SHP77 treated with DMSO at 0.1 percent for 48 hours (cell line): ENCODE measurements around the gene TRAF5.

Experiments
- DNase-seq: peaks from one replicate; lab custom pipeline; 2025; lab: John Stamatoyannopoulos, UW

TRAF5 gene

DNA sequence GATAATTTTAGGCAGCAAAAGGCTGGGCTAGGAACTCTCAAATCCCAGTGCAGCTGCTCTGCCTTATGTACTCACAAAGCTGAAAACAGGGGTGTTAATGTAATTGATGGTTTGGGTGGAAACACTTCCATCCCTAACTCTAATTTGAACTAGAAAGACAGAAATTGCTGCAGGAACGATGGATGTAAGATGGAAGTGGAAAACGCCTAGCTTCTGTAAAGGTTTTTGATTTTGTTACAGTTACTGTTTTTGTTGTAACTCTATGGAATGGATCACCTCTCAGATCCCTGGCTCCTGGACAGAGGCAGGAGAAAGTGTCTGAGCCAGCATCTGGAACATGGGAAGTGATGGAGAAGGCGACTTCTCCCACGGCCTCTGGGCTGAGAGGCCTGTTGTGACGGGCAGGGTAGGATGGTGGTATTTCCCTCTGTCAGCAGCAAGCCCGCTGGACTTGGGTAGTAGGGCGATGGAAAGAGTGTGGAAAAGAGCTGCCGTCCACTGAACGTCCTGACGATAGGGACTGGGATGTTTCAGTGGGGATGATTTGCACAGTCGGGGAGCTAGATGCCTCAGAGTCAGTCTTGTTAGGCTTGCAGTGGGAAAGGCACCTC, 1.6 kb downstream of the TRAF5 start:
- DNase-seq, result no peak

DNA sequence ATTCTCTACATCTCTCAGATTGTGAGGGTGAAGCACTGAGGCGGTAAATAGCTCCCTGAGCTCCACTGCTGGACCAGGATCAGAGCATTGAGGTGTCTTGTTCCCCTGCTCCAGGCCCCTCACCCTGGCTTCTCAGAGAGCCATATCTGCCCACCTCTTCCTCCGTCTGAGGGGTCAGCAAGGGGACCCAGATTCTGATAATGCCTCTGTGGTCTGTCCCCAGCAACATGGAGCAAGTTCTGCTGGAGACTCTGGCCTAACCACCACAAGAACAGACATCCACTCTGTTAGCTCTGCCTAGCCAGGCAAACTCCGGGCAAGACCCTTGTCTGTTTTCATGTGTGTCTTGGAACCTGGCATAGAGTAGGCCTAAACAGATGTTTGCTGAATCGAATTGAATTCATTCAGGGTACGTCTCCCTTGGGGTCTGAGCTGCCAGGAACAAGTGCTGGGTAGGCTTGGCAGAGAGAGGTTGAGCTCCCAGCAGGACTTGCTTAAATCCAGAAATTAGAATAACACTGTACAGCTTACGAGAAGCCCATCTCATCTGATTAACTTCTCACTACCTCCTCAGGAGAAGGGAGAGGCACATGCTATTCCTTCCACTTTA, 2.3 kb downstream of the TRAF5 start:
- no peak for DNase-seq

- DNase-seq, result no peak
These were observed 3.1 kb downstream of the TRAF5 start for GRCh38 chr1:211329764-211330201.

- DNase-seq, result no peak
These were observed 3.8 kb downstream of the TRAF5 start for GRCh38 chr1:211330282-211330936.

GRCh38 chr1:211331011-211331709, 4.5 kb downstream of the TRAF5 start:
- no peak for DNase-seq

DNA sequence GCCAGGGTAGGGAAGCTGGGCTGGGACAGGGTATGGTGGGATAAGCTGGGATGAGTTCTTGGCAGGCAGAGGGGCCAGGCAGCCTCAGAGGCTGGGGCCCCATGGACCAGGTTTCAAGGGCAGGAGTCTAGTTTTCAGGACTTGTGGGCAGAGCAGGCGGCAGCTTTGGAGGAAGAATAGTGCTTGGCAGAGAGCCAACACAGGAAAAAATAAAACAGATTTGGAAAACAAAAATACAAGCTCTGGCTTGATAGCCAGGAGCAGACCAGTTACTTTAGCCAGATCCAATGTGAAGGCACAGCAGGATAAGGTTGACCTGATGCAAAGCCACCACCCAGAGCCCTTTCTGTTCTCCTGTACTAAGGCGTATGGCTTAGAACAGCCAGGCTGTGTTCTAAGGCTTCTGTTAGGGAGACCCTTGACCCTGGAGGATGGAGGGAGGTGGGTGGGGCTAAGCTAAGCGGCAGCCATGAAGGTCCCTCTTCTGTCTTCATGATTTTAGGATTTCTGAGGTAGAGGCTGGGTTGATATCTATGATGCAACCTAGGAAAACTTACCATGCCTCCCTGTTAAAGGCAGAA, 5.5 kb downstream of the TRAF5 start:
- no peak for DNase-seq

- DNase-seq, result no peak
These were observed 6.2 kb downstream of the TRAF5 start for GRCh38 chr1:211332830-211333229.

- DNase-seq, result no peak
These were observed 7.3 kb downstream of the TRAF5 start for GRCh38 chr1:211333906-211334305.

DNA sequence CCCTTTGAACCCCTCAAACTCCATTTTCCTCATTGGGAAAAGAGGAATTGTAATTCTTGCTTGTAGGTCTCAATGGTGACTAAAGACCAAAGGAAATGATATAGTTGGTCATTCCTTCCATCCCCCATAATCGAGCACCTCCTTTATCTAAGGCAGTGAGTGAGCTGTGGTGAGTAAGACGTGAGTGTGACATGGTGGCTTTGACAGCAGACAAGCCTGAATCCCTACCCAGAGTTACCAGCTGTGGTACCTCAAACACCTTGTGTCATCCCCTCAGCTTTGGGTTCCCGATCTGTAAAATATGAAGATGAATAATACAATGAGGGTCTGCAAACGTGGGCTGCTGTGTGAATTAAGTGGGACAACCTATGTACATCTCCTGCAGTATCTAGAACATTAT, 8.4 kb downstream of the TRAF5 start:
- no peak for DNase-seq

- no peak for DNase-seq
These were observed 9.0 kb downstream of the TRAF5 start for GRCh38 chr1:211335522-211336157.

DNA sequence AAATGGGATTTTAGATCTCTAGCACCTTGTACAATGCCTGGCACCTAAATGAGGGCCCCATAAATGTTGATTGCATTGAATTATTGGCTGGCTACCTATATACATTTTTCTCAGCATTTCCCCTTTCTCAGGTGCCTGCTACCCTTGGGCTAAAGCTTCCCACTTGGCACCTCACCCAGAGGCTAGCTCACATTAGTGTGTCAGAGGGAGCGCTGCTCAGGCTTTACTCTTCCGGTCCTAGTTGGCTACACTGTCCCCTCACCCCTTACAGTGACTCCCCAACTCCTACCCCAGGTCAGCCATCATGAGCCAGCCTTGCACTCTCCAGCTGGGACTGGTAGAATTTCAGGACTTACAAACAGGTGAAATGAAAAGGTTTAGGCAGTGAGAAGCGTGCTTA, 9.5 kb downstream of the TRAF5 start:
- DNase-seq, result no peak

DNA sequence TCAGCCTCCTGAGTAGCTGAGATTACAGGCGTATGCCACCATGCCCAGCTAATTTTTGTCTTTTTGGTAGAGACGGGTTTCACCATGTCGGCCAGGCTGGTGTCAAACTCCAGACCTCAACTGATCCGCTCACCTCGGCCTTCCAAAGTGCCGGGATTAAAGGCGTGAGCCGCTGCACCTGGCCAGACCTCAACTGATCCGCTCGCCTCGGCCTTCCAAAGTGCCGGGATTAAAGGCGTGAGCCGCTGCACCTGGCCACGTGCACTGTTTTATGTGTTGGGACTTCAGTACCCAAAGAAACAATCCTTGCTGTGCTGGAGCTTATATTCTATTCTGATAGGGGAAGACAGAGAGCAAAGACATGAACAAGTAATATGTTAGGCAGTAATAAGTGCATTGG, 10.1 kb downstream of the TRAF5 start:
- no peak for DNase-seq

DNA sequence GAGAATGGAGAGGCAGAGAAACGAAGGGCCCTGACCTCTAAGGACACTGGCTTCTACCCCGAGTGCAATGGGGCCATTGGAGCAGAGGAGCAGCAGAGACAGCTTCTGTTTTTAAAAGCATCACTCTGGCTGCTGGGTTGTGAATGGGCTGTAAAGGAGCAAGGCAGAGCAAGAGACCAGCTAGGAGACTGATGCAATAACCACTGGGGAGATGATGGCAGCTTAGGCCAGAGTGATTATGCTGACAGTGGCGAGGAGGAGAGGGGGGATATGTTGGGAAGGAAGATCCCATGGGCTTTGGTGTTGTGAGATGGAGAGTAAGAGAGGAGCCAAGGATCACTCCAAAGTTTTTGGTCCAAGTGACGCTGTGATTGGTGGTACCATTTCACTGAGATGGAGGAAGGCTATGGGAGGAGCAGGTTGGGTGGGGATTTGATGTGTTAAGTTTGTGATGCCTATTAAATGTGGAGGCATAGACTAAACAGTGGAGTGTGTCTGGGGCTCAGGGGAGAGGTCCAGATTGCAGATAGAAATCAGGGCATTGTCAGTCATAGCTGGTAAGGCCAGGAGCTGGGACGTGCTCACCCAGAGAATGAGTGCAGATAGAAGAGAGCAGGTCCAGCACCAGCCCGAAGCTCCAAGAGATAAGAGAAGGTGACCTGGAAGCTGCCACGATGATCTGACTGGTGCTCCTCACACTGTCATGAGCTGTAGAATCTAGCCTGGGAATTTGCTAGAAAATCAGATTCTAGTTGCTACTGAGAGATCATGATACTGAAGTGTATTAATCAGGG, 11.0 kb downstream of the TRAF5 start:
- DNase-seq, result no peak

GRCh38 chr1:211338224-211338620, 11.6 kb downstream of the TRAF5 start:
- DNase-seq, result no peak

DNA sequence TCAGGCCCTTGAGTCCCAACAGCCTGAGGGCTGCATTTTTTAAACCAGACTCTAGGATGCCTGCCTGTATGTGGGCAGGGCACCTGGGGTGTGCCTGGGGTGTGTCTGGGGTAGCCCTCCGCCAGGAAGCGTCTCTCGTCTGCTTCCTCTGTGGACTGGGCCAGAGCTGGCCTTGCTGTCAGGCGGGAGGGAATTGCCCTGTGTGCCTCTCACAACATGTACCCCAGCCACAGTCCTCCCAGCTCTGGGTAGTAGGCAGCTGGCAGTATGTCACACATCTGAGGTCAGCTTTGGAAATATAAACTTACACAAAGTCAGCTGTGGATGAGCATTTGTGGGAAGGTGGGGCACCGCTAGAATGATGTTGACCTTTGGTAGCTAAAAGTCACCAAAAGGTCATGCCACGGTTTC, 13.0 kb downstream of the TRAF5 start:
- no peak for DNase-seq

GRCh38 chr1:211340622-211341507, 14.2 kb downstream of the TRAF5 start:
- DNase-seq, result no peak

DNA sequence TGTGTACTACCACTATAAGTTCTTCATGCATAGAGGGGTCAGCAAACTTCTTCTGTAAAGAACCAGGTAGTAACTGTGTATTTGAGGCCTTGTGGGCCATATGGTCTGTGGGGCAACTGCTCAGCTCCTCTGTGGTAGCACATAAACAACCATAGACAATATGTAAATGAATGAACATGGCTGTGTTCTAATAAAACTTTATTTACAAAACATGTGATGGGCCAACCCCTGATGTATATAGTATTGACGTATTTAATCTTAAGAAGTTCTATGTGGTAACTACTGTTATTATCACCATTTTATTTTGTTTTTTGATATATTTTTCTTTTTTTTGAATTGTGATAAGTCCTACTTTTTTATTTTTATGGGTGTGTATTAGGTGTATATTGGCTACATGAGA, 15.4 kb downstream of the TRAF5 start:
- DNase-seq, result no peak

DNA sequence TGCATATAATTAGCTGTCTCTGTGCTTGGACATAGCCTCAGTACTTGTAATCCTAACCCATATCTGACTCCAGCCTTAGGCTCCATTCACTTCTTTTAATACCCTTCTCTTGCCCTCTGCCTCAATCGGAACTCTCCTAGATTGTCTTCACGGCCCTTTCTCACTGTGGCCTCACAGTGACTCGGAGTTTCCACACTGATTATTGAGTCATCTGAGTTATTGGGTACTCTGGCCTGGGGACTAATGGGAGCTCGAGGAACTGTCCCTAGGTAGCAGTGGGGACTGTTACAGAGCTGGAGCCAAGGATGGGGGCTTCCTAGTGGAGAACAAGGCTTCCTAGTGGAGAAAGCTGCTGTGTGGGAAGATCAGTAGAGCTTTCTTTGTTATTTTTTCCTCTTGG, 17.0 kb downstream of the TRAF5 start:
- DNase-seq, result no peak

DNA sequence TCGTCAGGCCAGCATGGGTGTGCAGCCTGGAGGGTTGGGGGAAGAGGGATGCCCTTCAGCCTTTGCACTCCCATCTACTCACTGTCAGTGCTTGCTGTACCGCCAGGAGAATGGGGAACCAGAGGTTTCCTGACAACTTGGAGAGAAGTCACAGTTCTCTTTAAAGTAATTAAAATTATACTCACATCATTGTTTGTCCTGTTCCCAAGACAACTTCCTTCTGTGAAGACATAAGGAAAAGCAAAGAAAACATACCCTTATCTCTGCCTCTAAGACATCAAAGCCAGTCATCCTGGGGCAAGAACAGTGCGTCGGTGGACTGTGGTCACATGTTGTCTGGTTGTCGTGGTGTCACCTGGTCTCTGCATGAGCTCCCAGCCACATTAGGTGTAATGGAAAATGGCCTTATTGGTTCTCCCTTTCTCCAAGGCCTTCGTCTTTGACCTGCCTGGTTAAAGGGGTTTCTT, 17.6 kb downstream of the TRAF5 start:
- no peak for DNase-seq

DNA sequence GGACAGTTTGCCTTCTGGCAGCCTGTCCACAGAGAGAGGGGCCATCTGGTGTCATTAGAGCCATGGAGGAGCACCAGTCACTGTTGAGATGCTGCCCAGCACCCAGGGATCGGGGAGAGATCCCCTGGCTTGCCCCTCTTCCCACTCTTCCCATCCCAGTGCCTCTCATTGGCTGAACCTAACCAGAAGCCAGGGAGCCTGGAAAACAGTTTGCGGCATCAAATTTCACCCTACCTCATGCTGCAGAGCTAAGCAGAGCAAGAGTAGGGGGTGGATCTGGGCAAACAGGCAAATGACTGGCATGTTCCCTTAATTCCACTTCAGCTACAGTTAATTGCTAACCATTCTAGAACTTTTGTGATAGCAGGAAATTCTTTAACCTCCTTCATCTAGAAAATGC, 19.1 kb downstream of the TRAF5 start:
- DNase-seq, result no peak
